Renal cortical epithelial cell (primary cell): ENCODE results near the gene PLXNA2. TPM values are rescaled to one million over a fixed set of nuclear protein-coding genes. Genes with fewer than 3 reads are reported as not detected.

Experiments used
- DNase-seq: peaks from one replicate; pipeline ENCODE4 v3.0.0-alpha.2; 2011; ENCODE audit warnings: low read depth
- total RNA-seq: library from RNA; depleted of rRNA; stranded (reverse); fragments of >200 nt; gene quantifications from 2 replicates; pipeline ENCODE4 v1.2.3, GENCODE V29; 2014

The PLXNA2 gene
- total RNA-seq, 1 donor from 2014 or later, result 5.8 TPM

DNA sequence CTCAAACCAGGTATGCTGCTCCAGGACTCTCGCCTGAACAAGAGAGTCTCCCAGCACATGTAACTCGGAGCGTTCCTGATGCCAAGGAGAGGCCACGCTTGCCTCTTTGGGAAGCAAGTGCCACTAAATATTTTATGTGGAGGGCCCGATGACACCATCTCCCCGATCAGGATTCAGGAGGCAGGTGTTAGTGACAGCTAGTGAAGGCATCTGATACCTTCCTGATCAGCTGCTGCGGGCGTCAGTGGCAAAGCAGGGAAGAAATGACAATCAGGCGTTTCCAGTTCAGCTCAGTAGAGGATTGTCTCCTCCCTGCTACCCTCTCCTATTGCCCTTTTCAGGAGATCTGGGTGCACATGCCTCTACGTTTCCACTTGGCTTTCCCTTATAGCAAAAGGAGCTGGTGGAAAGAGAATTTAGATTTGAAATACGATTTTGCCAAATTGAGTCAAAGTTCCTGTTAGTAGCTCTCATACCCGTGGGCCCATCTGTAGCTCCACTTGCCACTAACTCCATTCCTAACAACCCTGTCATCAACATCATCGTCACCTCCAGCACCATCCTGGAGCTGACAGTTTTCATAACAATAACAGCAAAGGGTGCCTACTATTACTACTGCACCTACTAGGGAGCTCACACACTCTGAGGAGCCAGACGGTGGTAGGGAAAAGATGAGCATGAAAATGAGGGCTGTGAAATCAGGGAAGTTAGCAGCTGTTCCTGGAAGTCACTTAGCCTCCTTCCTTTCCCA is 21.6 kb downstream of the PLXNA2 start:
- DNase-seq, result no peak

DNA sequence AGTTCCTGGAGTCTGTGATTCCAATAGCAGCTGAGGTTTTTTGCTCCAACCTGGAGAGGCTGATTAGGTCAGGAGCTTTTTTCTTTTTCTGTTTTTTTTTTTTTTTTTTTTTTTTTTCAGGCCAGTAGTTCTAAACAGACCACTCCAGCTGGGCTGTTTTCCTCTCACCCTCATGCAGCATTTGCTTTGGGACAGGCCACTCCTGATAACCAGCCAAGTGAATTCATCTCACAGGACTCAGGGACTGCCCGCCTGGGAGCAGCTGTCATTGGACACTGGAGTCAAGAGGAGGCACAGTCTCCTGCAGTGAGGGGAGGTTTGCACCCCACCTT is 22.9 kb downstream of the PLXNA2 start:
- DNase-seq, result no peak

- DNase-seq, result peak; percentile 76
Measured at GRCh38 chr1:208219659-208220282, 24.4 kb downstream of the PLXNA2 start.

DNA sequence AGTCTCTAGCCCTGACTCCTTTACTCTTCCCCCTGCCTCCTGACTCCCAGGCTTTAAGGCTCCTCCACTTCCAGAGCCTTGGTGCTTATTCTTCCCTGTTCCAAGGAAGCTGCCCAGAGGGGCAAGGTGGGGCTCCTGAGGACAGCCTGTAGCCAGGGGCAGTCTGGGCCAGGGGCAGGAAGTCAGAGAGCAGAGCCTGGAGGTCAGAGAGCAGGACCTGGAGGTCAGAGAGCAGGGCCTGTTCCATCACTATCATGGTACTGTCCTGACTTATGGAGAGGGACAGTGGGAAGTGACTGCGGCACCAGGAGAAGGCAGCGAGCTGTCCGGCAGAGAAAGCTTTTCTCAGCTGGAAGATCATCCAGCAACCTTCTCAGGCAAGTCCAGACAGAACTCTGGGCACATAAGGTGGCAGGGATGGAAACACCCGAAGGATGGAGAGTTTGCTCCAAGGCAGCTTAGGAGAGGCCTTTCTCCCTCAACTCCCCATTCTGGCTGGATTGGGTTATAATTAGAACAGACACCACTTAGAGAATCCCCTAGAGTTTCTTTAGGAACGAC is 25.0 kb downstream of the PLXNA2 start:
- DNase-seq, result no peak

DNA sequence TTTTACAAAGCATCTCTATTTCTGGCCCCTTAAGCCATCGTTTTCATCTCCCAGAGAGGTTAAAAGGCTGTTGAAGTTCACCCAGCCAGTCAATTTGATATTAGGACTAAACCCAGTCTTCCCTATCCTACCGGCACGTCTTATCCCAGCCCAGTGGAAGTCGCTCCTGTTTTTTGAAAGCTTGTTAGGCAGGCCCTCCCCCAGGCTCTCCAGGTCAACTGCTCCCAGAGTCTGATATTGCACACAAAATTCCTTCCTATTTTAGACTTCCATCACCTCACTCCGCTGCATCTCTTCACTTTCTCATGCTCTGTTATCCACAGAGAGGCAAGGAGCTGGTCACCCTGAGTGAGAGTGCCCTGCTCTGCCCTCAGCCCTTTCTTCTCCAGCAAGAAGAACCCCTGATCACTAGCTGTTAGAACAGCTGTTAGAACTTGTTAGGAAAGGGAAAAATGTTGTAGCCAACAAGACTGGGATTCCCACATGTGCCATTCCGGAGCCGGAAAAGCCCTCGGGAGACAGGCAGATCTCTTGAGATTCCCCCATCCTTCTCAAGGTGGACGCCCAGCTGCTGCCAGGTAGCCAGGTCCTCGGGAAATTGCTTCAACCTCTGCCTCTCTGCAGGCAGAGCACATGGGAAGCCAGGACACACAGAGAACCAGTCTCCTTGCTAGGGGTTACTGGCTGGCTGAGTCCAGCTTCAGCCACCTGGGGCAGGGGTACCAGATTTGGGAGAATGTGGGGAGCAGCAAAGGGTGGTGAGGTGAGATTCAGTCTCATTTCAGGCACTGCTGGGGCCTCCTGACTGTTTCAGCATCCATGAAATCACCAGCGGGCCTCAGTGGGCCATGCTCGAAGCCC is 25.7 kb downstream of the PLXNA2 start:
- no peak for DNase-seq

GRCh38 chr1:208217781-208218180 is 26.4 kb downstream of the PLXNA2 start:
- no peak for DNase-seq

DNA sequence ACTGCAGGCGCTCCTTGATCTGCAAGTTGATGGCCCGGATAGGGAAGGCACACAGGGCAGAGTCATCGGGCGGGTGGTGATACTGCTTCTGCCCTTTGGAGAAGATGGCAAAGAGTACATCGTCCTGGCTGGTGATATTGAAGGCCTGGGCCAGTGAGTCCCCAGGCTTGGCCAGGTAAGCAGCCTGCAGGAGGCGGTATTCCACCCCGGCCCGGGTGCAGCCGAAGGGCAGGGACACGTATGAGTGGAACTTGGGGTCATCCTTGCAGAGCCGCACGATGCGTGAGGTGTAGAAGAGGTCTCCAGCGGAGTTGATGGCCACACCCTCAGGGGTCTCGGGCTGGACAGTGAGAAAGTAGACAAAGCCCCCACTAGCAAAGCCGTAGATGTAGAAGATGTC is 27.4 kb downstream of the PLXNA2 start:
- no peak for DNase-seq

GRCh38 chr1:208216062-208216461 is 28.1 kb downstream of the PLXNA2 start:
- no peak for DNase-seq

GRCh38 chr1:208215393-208215792 is 28.8 kb downstream of the PLXNA2 start:
- no peak for DNase-seq

DNA sequence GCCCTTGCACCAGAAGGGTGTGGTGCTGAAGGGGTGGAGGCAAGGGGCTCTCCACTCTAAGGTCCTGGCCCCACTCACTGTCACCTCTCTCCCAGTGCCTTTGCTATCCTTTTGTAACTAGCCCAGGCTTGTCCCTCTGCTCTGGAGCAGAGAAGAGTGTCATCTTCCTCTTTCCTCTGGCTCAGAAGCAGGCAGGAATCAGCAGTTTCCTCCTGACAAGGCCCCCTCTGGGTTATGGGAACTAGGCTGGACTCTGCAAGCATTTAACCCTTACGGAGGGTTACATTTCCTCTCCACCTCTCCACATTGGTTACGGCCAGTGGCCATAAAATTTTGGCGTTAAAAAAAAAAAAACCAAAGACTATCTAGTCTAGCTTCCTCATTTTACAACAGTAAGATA is 30.4 kb downstream of the PLXNA2 start:
- DNase-seq, result no peak

GRCh38 chr1:208212893-208213292 is 31.3 kb downstream of the PLXNA2 start:
- DNase-seq, result no peak

DNA sequence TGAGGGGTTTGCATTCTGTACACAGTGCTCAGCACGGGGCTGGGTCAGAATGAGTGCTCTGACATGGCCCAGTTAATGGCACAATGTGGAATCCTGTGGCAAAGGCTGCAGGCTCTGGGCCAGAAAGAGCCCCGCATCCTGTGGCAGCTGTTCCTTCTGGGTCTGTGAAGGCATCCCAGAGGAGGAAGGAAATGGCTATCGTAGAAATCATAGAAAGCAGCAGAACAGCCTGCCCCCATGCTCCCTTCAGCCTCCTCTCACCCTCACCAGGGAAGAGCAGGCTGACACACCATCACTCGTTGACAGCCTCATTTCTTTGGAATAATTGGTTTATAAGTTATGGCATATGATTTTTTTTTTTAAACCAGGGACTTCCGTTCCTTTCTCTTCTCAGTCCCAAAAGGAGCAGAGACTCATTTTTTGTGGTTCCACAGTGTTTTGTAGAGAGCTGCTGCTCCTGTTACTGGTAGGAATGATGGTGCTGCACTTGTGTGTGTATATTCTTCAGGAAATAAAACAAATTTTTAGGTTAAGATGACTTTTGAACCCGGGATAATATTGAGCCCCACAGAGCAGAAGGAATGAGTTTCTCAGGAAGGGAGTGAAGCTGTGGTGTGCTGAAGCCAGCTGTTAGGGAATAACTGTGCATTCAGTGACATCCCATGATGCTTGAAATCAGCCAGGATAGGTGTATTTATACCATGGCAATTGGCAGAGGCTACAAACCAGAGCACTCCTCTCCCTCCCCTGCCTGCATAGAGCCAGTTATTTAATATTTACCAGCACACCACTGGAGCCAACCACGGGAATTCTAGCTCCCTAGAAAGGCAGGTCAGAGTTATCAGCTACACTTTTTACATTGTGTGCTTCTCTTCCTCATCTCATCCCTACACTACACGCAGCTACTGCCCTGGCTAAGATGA is 32.0 kb downstream of the PLXNA2 start:
- no peak for DNase-seq

GRCh38 chr1:208209896-208210589 is 34.1 kb downstream of the PLXNA2 start:
- no peak for DNase-seq

DNA sequence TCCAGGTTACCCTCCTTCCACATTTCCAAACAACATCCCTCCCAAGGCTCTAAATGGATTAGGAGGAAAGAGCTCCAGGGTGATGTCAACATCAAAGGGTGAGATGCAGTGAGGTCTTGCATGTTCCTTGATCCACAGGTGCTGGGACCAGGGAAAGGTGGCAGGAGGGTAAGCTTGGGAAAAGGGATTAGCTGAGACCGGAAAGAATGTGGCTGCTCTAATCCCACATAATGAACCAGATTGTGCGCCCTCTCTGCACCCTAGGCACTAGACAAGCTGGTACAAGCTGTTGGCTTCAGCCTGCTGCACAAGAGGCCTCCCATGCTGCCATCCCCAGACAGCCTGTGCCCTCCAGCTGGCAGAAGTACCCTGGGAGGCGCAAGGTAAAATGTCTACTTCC is 34.9 kb downstream of the PLXNA2 start:
- no peak for DNase-seq

DNA sequence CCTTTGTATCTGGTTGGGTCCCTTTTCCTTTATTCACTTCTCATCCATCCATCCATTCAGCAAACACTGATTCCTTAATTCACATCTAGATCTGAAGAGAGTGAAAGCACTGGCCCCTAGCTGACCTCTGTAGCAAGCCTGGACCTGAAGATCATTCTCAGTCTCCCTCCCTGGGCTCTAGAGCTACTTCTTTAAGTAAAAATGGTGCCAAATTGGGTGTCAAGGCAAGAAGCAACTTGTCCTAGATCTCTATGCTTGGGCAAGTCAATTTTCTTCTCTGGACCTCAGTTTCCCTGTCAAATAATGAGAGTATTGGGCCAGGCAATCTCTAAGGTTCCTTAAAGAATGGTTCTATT is 36.1 kb downstream of the PLXNA2 start:
- no peak for DNase-seq

DNA sequence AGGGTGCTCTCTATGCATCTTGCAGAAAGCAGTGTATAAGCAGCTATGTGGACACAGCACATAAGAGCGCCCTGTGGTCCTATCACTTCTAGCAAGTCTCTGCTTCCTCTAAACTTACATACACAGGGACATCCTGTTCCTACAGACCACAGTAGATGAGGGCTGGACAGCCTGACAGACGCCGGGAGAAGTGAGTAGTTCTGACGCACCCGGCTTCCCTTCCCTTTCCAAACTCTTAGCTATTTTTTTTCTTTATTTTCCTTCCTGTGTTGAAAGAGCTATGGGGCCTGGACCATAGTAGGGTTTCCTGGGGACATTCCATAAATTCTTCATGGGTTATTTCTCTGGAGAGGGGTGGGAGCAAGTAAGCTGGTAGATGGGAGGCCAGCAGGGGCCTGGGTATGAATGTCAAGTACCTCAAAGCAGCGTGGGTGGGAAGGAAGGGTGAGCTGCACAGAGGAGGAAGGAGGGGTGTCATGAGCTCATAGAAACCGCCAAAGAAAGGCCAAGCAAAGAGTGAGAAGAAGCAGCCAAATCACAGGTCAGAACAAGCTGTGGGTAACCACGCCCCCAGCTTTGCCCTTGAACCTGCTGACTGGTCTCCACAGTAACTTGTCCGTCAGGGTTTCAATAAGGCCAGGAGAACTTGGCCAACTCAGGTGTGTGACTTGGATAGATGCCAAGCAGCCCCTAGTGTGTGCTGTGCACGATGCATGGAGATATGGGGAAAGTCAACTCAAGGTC is 36.6 kb downstream of the PLXNA2 start:
- peak; percentile 94 for DNase-seq

DNA sequence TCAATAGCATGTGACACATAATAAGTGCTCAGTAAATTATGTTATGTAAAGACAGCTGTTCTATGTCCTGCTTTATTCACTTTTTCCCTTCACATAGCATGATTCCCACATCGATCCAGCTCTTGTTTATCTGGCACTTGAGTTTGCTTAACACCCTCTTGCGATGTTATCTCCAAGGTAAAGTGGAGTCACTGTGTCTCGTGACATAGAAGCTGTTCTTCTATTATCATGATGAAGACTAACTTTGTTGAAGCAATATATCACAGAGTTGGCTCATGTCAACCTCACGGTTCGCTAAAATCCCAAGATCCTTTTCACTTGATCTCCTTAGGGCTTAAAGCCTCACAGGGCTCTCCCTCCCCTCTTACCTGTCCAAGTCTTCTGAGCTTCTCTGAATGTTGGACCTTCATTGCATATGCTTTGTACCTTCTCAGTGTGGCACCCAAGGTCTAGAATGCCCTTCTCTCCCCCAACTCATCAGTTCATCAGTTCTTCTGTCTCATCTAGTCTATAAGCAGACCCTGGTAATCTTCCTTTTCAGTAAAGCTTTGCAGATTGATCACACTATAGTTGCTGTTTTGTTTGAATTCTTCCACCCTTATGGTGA is 38.0 kb downstream of the PLXNA2 start:
- no peak for DNase-seq

- DNase-seq, result no peak
Measured at GRCh38 chr1:208205216-208206013, 38.8 kb downstream of the PLXNA2 start.

- DNase-seq, result no peak
Measured at GRCh38 chr1:208204779-208205178, 39.4 kb downstream of the PLXNA2 start.
